AG04450 (cell line): Measurements from ENCODE around the gene GKAP1. TPM values are rescaled to one million over a fixed set of nuclear protein-coding genes. Genes with fewer than 3 reads are reported as not detected.
A peak's percentile ranks its signal among the peaks of the same experiment; 100 is the strongest.

Experiments used
- CTCF ChIA-PET: fragments of 300-600, 350-600 bp; formaldehyde crosslinking; extraction: SDS; loops from one replicate; lab custom pipeline; 2022; ENCODE audit warnings: antibody characterized with exemption, inconsistent platforms; lab: Charles Lee
- POLR2A ChIA-PET: fragments of 350-600 bp; formaldehyde crosslinking; extraction: SDS; loops from one replicate; lab custom pipeline; 2021; ENCODE audit warnings: antibody characterized with exemption, inconsistent platforms; lab: Yijun Ruan, JAX
- DNase-seq: peaks from one replicate; pipeline ENCODE4 v3.0.0-alpha.2; 2011; ENCODE audit warnings: low read depth, low spot score
- H3K27ac ChIP-seq: one replicate; pipeline ENCODE4 v1.5.1; 2012; ENCODE audit warnings: low read depth, low read length, control low read depth
- H3K27me3 ChIP-seq: one replicate; pipeline ENCODE4 v1.6.0; 2012; ENCODE audit warnings: low read length; ENCODE audit not compliant: control insufficient read depth, insufficient read depth
- H3K4me3 ChIP-seq: 2 replicates; pipeline ENCODE4 v1.5.1; 2011; ENCODE audit warnings: mild to moderate bottlenecking, low read depth, low read length, control low read depth
- H3K9me3 ChIP-seq: 2 replicates; pipeline ENCODE4 v1.5.1; 2012; ENCODE audit warnings: low read length; ENCODE audit not compliant: control insufficient read depth, insufficient read depth
- polyA plus RNA-seq: library from polyadenylated mRNA; depleted of rRNA; stranded (reverse); fragments of >200 nt; gene quantifications from 2 replicates; pipeline ENCODE4 v1.2.3, GENCODE V29; 2011
- TF ChIP-seq, protein P1 (sequence below): IDR thresholded peaks from 2 replicates; pipeline ENCODE4 v1.5.1; 2011; ENCODE audit warnings: low read depth, low read length, control low read depth, inconsistent platforms

GKAP1 gene
- polyA plus RNA-seq, 1 experiment, result 4.7 TPM

DNA sequence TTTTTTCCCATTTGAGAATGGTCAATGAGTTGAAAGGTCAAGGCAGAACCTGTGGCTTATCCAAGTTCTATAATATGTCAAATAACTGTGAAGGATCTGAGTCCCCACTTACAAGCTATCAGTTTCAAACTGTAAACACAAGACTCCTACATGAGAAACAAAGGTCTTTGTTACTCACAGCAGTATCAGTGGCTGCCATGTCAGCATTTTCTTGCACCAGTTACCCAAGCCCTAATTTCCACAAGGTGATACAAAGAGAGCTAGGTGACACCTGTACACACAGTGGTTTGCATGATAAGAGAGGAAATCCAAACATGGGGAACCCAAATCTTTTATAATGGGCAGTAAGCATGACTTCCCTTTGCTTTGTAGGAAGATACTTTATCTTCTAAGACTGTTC, 101.8 kb downstream of the GKAP1 start:
- no peak overlapping the region for H3K27ac ChIP-seq
- no peaks in the 10 kb centered on the region for H3K9me3 ChIP-seq
- ChIA-PET CTCF (no interaction called here), POLR2A (no interaction called here)
- H3K27me3 ChIP-seq, result no peaks in the 10 kb centered on the region
- TF ChIP-seq, protein P1, sequence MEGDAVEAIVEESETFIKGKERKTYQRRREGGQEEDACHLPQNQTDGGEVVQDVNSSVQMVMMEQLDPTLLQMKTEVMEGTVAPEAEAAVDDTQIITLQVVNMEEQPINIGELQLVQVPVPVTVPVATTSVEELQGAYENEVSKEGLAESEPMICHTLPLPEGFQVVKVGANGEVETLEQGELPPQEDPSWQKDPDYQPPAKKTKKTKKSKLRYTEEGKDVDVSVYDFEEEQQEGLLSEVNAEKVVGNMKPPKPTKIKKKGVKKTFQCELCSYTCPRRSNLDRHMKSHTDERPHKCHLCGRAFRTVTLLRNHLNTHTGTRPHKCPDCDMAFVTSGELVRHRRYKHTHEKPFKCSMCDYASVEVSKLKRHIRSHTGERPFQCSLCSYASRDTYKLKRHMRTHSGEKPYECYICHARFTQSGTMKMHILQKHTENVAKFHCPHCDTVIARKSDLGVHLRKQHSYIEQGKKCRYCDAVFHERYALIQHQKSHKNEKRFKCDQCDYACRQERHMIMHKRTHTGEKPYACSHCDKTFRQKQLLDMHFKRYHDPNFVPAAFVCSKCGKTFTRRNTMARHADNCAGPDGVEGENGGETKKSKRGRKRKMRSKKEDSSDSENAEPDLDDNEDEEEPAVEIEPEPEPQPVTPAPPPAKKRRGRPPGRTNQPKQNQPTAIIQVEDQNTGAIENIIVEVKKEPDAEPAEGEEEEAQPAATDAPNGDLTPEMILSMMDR, result no peak
- no peak for DNase-seq
- H3K4me3 ChIP-seq, result no peak overlapping the region

DNA sequence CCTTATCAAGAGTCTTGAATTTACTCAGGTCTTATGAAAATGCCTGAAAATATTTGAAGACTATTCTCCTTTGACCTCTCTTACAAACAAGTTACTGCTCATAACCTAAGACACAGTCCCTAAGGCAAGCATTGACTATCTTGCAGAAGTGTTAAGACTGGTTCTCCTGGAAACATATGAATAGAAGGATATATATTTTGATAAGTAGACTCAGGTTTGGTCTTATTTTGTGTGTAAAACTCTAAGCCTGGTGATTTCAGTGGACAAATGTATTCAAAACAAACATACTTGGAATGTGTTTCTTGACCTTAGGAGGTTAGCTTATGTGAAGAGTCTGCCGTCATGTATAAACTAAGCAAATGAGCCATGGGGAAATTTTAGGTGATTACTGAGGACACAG, 102.3 kb downstream of the GKAP1 start:
- ChIA-PET CTCF (no interaction called here), POLR2A (no interaction called here)
- Histone ChIP-seq H3K27me3 (no peaks in the 10 kb centered on the region), H3K9me3 (no peaks in the 10 kb centered on the region), H3K4me3 (no peak overlapping the region), H3K27ac (no peak overlapping the region)
- DNase-seq, result no peak
- TF ChIP-seq, protein P1, result no peak

DNA sequence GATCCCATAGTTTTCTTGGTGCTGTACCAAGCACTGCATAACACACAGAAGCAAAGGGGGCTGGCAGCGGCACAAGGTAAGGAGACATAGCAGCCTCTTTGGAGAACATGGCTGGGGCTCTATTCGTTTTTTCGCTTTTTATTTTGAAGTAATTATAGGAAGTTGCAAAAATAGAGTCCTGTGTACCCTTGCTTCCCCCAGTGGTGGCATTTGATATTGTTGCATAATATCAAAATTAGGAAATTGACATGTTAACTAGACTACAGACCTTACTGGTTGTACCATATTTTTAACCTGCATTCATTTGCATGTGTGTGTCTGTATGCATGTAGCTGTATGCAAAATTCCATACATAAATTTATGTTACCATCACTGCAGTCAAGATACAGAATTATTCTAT, 103.2 kb downstream of the GKAP1 start:
- no peak for DNase-seq
- Histone ChIP-seq H3K27me3 (no peaks in the 10 kb centered on the region), H3K4me3 (no peak overlapping the region), H3K27ac (no peak overlapping the region), H3K9me3 (no peaks in the 10 kb centered on the region)
- ChIA-PET POLR2A (no interaction called here), CTCF (no interaction called here)
- TF ChIP-seq, protein P1, result peak; percentile 43

DNA sequence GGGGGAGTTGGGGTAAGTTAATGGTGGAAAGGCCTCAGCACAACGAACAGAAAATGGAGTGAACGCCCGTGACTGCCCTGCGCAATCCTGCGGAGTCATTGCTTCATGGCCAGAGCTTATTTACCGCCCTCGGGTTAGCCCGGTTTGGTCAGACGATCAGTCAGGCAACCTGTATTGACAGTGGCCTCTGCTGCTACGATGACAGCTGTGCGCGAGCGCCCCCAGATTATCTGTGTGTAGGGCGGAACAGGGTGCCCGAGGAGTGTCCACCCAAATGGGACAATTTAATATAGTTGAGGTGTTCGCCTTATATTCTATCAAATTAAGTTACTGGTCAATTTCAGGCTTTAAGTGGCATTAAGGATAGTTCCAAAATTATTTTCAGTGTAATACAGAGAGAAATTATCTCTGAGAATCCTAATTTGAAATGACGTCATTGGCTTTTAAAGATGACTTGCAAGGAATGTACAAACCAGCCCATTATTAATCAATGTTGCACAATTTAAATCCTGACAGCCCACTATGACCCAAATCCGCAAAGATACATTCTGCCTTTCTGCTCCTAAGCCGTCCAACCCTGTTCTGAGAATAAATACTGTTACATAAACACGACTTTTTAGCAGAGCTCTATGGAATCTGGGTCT, 108.9 kb downstream of the GKAP1 start:
- TF ChIP-seq, protein P1, result no peak

More for the DNA sequence above, 108.9 kb downstream of the GKAP1 start:
- Histone ChIP-seq H3K27ac (peak overlapping the region; percentile 98), H3K4me3 (peak overlapping the region; percentile 91), H3K9me3 (peaks cover 7% of the 10 kb centered on the region; the same call in 1 of the 2 replicates), H3K27me3 (no peaks in the 10 kb centered on the region)
- POLR2A ChIA-PET, result interaction anchor here (0.6 to 1.0 kb wide), 3 partner anchors 177 to 1998 kb away, joined by 3 to 5 read pairs (median 4); partner anchors contain the start of gene KIF27
- CTCF ChIA-PET, result interaction anchor here (0.8 kb wide), 1 partner anchor 88 kb away, joined by 3 read pairs; no protein-coding TSS in a partner anchor
- DNase-seq, result no peak
